GOT3 (cell line): ENCODE data around the gene HEXD.

Experiments
- DNase-seq: peaks from one replicate; lab custom pipeline; 2025; ENCODE audit warnings: mixed read lengths; lab: John Stamatoyannopoulos, UW

HEXD gene

DNA sequence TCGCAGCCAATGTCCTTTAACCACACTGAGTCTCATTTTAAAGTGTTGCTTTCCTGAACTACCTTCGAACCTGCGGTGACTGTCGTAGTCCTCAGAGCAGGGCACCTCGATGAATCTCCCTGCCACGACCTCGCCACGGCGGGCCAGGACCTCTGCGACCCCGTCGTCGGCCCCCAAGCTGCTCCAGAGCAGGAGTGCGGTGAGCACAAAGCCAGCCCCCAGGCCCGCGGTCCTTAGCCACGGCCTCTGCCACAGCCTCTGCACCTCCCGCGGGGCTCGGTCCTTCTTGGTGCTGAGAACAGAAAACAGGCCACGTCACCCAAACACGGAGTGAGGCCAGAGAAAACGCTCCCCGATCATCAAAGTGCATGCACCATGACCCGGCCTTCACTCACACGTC is 2.8 kb upstream of the HEXD start:
- DNase-seq = no peak

DNA sequence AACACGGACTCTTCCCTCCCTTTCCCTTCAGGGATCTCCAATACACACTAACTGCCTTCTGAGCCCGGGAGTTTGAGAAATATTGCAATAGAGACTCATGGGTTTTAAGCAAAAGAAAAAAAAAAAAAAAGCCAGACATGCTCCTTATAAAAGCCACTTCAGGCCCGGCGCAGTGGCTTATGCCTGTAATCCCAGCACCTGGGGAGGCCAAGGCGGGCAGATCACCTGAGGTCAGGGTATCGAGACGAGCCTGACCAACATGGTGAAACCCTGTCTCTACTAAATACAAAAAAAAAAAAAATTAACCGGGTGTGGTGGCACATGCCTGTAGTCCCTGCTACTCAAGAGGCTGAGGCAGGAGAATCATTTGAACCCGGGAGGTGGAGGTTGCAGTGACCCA is 2.4 kb upstream of the HEXD start:
- DNase-seq = no peak

DNA sequence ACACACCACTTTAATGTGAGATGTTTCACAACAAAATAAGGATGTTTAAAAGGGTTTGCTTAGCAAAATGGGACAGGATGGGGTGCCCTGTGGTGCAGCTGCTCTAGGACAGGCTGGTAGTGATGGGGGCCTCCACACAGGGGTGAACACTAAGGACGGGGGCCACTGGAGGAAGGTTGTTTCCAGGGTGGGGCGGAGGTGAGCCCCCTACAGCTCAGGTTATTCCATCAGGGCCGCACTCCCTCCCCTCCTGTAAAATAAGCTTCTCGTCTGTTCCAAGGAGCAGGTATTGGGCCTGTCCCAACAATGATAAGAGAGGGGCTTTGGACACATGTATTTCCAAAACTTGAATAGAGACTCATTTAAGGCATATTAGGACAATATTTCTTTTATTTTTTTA is 1.9 kb upstream of the HEXD start:
- no peak for DNase-seq

DNA sequence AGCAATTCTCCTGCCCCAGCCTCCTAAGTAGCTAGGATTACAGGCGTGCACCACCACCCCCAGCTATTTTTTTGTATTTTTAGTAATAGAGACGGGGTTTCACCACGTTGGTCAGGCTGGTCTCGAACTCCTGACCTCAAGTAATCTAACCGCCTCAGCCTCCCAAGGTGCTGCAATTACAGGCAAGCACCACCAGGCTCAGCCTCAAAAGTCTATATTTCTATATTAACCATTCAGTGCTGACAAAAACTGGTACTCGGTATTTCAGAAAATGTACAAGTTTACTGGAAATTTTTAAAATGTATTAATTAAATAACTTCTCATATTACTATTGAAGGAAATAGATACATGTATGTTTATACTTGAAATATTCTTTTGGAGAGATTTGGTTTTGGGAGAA is 1.4 kb upstream of the HEXD start:
- no peak for DNase-seq

DNA sequence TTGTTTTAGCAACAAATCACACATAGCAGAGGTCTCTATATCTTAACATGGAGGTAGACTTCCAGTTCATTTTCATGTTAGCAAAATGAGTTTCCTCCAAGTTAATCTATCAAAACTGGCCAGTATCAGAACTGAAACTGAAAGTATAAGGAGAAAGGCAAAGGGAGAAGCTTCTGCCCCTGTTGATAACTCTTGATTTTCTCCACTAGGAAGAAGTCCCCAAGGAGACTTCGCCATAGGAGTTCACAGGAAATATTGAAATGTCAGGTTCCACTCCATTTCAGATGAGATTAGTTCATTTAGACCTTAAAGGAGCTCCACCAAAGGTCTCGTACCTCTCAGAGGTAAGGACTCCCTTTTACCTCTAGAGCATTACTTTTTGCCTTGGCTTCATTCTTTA is 1.4 kb downstream of the HEXD start:
- no peak for DNase-seq

DNA sequence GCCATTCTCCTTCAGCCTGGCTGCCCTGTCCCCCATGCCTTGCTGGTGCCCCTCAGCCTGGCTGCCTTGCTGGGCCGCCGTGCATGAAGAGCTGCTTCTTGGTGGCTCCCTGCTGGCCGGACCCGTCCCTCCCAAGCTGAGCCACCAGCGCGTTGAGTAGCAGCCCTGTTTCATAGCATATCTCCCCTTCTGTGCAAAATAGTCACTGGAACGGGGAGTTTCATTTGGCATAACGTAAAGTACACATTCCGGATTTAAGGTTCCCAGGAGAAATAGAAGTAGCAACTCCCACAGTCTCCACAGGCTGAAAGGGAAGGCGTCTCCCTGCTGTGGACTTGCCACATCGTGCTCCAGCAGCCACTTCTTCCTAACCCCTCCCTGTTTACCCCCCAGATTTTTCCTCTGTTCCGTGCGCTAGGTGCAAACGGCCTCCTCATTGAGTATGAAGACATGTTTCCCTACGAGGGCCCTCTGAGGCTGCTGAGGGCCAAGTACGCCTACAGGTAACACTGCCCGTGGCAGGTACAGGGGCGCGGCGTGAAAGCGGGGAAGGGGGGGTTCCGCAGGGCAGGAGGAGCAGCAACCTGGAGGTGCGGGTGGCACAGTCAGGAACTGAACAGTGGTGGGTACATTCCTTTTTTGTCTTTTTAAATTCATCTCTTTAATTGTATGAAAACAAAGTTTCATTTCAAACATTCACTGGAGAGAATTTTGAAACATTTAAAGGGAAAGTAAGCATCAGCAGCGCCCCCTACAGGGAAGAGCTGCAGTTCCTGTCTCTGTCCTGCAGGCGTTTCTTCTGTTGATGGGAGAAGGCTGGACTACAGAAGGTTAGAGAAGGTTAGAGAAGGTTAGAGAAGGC is 6.1 kb downstream of the HEXD start:
- DNase-seq = no peak

DNA sequence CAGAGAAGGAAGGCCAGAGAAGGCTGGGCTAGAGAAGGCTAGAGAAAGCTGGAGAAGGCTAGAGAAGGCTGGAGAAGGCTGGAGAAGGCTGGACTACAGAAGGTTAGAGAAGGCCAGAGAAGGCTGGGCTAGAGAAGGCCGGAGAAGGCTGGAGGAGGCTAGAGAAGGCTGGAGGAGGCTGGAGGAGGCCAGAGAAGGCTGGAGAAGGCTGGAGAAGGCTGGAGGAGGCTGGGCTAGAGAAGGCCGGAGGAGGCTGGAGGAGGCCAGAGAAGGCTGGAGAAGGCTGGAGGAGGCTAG is 6.7 kb downstream of the HEXD start:
- no peak for DNase-seq

DNA sequence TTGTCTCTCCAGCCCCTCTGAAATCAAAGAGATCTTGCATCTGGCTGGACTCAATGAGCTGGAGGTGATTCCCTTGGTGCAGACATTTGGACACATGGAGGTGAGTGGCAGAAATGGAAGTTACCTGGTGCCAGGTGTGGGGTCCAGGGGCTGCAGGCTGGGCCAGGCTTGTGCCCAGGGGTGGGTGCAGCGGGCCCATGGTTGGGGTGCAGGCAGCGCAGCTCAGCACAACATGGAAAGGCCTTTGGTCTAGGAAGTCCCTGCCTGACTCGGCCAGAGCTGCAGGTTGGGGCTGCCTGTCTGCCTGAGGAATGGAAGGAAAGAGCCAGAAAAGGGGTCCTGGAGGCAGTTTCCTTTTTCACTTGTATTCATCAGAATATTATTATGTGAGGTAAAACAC is 10.4 kb downstream of the HEXD start:
- no peak for DNase-seq

DNA sequence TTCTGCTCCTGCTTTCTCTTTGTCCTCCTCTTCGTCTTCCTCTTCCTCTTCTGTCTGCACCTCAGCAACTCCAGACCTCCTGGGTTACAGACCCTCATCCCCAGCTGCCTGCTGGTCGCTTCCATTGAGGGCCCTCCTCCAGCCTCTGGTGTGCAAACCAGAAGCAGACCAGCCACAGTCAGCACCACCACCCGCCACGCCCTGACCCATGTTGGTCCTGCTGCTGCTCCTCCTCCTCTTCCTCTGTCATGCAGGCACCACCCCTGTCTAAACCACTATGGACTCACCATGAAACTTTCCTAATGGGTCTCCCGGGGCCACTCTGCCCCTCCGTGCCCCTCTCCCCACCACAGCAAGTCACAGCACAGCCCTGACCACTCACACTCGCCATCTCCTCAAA is 11.7 kb downstream of the HEXD start:
- DNase-seq = no peak

DNA sequence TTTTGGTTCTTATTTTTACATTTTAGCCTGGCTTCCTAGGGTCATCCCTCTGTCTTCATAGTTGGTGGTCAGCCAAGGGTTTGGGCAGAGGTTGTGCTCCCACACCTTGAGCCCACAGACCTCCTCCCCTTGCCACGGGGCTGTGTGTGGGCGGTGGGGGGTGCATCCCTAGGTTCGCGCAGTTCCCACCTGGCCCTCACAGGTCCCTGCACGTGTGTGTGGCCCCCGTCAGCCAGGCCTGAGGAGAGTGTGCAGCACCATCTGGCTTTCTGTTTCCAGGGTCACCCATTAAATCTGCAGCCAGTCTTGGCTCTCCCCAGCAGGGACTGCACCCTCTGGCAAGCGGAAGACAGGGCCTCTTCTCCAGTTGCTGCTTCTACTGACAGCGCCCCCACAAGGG is 13.9 kb downstream of the HEXD start:
- no peak for DNase-seq

DNA sequence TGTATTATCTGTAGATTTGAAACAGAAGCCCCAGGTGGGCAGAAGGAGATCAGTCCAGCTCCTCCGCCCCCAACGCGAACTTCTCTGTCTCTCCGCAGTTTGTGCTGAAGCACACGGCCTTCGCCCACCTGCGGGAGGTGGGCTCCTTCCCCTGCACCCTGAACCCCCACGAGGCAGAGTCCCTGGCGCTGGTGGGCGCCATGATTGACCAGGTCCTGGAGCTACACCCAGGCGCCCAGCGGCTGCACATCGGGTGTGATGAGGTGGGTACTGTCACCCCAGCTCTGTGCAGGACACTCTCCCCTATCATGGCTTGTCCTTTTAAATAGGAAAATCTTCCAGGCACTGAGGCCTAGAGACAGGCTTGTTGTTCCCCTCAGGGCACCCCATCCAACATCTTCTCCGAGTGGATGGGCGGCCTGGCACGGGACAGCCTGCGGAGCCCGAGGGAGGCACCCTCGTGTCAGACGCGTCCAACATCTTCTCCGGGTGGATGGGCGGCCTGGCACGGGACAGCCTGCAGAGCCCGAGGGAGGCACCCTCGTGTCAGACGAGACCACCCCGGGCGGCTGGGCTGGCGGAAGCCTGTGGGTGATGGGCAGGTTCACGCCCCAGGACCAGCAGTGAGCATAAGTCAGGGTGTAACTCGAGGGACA is 15.5 kb downstream of the HEXD start:
- no peak for DNase-seq

DNA sequence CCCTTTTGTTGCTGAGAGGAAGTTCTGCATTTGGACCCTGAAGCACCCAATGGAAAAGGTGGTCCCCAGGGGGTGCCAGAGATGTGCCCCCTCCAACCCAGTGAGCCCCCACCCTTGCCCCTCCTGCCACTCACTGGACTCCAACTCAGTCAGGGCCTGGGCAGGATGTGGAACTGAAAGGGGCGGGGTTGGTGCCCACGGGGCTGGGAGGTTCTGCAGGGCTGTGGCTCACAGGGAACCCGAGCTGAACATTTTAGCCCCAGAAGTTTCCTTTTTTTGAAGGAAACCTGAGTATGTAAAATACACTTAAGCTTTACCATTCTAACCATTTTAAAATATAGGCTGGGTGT is 16.0 kb downstream of the HEXD start:
- DNase-seq = no peak

DNA sequence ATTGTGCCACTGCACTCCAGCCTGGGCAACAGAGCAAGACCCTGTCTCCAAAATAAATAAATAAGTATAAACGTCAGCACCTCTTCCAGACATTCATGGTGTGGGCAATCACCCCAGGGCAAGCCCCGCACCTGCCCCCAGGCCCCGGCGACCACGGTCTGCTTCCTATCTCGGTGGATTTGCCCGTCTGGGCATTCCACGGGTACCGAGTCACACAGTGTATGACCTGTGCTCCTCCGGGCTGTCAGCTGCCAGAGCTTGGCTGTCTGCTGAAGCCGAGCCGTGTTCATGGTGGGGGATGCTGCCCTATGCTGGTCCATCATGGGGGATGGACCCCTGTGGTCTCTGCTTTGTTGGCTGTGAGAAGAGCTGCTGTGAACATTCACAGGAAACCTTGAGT is 17.0 kb downstream of the HEXD start:
- DNase-seq = no peak

DNA sequence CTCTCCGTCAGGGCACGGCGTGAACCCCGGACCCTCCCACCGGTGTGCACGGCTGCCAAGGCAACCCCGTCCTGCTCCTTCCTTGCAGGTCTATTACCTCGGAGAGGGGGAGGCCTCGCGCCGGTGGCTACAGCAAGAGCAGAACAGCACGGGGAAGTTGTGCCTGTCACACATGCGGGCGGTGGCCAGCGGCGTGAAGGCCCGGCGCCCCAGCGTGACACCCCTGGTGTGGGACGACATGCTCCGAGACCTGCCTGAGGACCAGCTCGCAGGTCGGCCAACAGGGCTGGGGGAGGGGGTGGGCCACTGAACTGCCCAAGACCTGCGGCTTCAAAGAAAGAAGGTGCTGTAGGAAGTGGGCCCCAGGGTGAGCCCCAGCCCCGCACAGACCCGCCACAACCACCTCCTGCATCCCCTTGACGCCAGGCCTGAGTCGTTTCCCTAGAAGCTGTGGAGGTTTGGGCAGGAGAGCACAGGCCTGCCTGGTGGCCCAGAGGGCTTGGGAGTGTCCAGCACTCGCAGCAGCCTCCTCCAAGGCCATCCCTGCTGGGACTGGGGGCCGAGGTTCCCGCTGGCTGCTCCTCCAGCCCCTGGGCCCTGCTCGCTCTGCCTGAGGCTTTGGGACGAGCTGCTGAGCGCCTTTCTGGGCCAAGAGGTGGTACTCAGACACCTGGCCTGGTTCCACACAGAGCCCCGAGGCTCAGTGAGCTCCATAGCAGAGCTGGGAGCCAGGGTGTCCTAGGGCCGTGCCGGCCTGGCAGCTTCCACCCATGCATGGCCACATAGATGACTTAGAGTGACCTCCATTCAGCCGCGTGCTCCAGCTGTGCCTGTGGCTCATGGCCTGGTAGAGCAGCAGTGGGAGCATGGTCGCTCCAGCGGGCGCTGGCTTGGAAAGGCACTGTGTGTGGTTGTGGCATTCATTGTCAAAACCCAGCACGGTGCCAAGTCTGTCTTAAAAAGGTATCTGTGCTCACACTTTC is 17.7 kb downstream of the HEXD start:
- no peak for DNase-seq

DNA sequence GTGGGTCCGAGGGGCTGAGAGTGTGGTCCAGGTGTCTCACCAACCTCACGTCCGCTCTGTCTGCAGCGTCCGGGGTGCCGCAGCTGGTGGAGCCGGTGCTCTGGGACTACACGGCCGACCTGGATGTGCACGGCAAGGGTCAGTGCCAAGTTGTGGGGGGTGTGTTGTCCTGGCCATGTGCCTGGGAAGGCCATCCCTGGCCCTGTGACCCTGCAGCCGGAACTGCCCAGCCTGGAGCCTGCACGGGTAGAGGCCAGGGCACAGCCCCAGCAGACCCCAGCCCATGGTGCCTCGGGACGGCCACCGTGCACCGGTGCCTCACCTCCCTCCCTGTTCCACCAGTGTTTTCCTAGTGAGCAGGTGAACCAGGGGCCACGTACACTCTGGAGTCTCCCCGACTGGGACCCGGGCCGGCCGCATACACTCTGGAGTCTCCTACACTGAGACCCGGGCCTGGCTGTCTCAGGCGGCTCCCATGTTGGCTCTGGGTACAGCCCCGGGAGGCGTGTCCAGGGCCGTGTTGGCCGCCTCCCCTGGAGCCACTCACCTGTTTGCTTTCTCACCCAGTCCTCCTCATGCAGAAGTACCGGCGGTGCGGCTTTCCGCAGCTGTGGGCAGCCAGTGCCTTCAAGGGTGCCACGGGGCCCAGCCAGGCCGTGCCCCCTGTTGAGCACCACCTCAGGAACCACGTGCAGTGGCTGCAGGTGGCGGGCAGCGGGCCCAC is 18.6 kb downstream of the HEXD start:
- no peak for DNase-seq

DNA sequence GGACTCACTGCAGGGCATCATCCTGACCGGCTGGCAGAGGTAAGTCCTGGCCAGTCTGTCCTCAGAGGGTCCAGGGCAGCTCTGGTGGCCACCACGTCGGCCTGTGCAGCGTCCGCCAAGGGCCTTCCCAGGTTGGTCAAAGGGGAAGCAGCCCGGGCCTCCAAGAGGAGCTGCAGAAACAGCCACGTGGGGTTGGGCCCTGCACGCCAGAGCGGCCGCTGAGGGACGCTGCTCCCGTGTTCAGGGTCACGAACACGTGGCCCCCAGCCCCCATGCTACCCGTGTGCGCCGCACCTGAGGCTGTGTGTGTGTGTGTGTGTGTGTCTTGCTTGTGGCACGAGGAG is 19.1 kb downstream of the HEXD start:
- DNase-seq = no peak

DNA sequence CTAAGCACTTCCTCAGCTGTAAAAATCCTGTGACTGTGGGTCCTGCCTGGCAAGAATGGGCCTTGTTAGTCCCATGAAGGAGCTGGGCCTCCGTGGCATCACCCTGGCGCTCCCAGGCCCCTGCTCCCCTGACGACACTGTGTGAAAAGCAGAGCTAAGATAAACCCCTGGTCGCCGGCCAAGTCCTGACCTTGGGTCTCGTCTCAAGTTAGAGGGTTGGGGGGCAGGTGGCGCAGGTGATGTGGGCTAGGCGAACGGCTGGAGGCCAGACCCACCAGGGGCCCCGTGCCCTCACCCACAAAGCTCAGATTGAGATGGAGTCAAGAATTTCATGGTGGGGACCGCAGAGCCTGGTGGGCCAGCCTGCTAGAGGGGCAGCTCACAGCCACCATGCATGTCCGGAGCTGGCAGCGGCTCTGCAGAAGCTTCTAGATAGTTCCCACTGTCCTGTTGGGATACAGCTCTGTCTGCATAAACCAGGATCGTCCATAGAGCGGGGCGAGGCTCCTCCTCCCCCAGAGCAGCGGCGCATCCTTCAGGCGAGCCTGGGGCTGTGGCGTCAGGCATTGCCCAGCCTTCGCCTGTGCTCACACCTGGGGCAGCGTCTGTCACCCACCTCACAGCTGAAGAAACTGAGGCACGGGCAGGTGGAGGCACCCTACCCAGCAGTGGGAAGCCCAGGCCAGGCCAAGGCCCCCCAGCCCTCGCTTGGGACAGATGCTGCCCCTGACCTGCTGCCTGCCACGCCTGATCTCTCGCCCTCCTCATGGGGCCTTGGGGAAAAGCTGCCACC is 20.4 kb downstream of the HEXD start:
- no peak for DNase-seq

DNA sequence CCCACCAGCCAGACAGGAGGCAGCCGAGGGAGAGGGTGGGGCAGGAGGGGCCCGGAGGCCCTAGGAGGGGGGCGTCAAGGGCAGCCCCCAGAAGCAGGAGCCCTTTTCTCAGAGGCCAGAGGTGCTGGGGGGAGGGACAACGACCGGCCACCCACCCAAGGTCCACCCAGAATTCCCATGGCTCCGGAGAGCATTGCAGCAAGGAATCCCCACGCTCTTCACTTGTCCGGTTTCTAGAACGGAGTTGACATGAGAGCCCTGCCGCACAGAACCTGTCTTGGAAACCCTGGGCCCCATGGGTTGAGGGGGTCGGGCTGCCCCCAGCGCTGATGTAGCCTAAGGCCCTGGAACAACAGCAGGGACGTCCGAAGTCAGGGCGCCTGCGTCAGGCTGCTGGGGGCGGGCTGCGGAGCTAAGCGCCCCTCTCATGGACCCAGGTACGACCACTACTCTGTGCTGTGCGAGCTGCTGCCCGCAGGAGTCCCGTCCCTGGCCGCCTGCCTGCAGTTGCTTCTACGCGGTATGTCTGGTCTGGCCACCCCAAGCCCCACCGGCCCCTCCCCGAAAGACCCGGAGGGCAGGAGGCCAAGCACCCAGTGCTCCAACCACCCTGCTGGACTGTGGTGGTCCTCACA is 21.2 kb downstream of the HEXD start:
- no peak for DNase-seq

DNA sequence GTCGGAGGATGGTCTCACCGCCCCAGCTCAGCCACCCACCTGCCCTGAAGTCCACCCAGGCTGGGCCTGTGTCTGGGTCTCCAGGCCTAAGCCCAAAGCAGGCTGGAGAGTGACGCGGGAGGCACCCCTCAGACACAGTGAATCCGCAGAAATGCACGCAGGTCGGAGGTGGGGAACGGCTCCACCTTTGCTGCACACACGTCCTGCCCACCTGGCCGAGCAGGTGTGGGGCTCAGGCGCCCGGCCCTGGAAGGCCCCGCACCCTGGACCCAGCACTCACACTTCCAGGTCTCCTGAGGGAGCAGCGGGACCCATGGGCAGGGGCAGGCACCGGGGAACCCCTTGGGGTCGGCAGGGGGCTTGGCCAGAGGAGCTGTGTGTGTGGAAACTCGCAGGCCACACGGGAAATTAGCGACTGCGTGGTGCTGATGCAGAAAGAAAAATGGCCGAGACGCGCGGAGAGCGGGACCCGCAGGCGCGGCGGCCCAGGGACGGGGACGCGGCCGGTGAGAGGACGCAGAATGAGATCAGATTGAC is 21.8 kb downstream of the HEXD start:
- DNase-seq = no peak

DNA sequence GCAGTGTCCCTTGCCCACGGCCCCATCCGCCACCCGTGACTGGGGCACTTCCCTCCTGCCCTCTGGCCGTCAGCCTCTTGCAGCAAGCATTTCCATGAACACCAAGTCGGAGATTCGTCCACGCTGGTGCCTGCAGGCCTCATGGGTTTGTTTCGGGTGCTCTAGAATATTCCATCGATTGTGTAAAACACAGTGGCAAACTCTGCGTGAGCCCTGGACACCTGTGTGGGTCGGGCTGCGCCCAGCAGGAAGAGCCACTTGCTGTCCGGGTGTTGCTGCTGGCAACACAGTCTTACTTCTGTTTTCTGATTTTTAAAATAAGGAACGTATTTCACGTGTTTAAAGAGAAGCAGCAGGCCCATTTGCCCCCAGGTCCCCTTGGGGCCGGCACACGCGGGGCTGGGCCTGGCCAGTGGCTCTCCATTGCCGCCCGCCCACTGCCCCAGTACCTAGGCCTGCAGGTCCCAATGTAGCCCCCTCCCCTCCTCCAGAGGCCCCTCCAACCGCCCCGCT is 22.4 kb downstream of the HEXD start:
- DNase-seq = no peak
